ENCODE results near the gene CCDC121.

GRCh38 chr2:27584597-27584996, 44.2 kb downstream of the CCDC121 start:
- no peak for TF ChIP-seq CTCF (IDR thresholded peaks at IDR 0.05)
- no peak for TF ChIP-seq EP300 (IDR thresholded peaks at IDR 0.05)
- TF ChIP-seq POLR2AphosphoS5 (IDR thresholded peaks at IDR 0.05): no peak
